Ascending aorta (tissue), 2 donors: ENCODE data around the gene DMD. TPM values are rescaled to one million over a fixed set of nuclear protein-coding genes. Genes with fewer than 3 reads are reported as not detected.

Experiments
- DNase-seq, 2 donors: peaks; one replicate each; pipeline ENCODE4 v3.0.0-alpha.2; 2019; ENCODE audit warnings: low spot score in 2 of 2
- H3K27ac ChIP-seq, 2 donors: fragments of 200-600 bp; sonication (generic); one replicate each; pipeline ENCODE4 v1.5.1; 2016 to 2017; ENCODE audit warnings: mild to moderate bottlenecking in 1 of 2
- H3K27me3 ChIP-seq: fragments of 200-600 bp; sonication (generic); one replicate; pipeline ENCODE4 v1.5.1; 2017
- H3K36me3 ChIP-seq, 2 donors: fragments of 200-600 bp; sonication (generic); one replicate each; pipeline ENCODE4 v1.5.1; 2016
- H3K4me1 ChIP-seq, 2 donors: fragments of 200-600 bp; sonication (generic); one replicate each; pipeline ENCODE4 v1.5.1; 2016 to 2017; ENCODE audit warnings: mild to moderate bottlenecking in 1 of 2
- H3K4me3 ChIP-seq, 2 donors: fragments of 200-600 bp; sonication (generic); one replicate each; pipeline ENCODE4 v1.5.1; 2016 to 2017; ENCODE audit warnings: mild to moderate bottlenecking in 1 of 2
- H3K9me3 ChIP-seq, 2 donors: fragments of 200-600 bp; sonication (generic); one replicate each; pipeline ENCODE4 v1.5.1; 2016
- intact Hi-C: fragments of 100-400 bp; cut with DNase I; formaldehyde crosslinking; loops from one replicate; pipeline ENCODE4 v1.15.1; 2023
- total RNA-seq: library from RNA; depleted of rRNA; stranded (reverse); fragments of >200 nt; gene quantifications from one replicate; pipeline ENCODE4 v1.1.0, GENCODE V29; 2016
- TF ChIP-seq, protein P1 (sequence below), 3 experiments: fragments of 200-600 bp in 2 of 3; fragments of 450-650 bp in 1 of 3; sonication (generic) in 2 of 3; IDR thresholded peaks; one replicate each; pipeline ENCODE4 v1.5.1; 2016 to 2019; ENCODE audit warnings: antibody characterized with exemption in 3 of 3, mild to moderate bottlenecking in 1 of 3, moderate library complexity in 1 of 3

DMD gene
- total RNA-seq, 1 donor from 2014 or later: 40.0 TPM

DNA sequence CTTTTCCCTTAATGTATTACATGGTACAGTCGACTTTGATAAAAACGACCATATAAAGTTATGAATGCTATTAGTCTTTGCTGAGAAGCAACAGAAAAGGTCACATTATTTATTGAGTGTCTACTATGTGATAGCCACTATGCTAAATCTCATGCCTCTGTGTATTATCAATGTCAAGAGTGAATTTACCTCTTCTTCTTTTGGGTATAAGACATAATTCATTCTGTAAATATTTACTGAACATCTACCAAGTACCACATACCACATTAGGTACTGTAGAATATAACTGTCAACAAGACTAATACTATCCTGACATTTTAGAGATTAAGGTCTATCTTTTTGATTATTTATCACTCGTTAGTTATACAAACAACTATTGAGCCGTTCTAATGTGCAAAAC, 1870.8 kb downstream of the DMD start:
- H3K4me3 ChIP-seq: no peak overlapping the region
- H3K27me3 ChIP-seq: no peaks in the 10 kb centered on the region
- H3K9me3 ChIP-seq: no peaks in the 10 kb centered on the region
- no peak for DNase-seq
- intact Hi-C loops: no loop called here
- no peaks in the 10 kb centered on the region for H3K36me3 ChIP-seq
- no peak overlapping the region for H3K27ac ChIP-seq
- TF ChIP-seq, protein P1, sequence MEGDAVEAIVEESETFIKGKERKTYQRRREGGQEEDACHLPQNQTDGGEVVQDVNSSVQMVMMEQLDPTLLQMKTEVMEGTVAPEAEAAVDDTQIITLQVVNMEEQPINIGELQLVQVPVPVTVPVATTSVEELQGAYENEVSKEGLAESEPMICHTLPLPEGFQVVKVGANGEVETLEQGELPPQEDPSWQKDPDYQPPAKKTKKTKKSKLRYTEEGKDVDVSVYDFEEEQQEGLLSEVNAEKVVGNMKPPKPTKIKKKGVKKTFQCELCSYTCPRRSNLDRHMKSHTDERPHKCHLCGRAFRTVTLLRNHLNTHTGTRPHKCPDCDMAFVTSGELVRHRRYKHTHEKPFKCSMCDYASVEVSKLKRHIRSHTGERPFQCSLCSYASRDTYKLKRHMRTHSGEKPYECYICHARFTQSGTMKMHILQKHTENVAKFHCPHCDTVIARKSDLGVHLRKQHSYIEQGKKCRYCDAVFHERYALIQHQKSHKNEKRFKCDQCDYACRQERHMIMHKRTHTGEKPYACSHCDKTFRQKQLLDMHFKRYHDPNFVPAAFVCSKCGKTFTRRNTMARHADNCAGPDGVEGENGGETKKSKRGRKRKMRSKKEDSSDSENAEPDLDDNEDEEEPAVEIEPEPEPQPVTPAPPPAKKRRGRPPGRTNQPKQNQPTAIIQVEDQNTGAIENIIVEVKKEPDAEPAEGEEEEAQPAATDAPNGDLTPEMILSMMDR (IDR thresholded peaks at IDR 0.05): no peak
- no peaks in the 10 kb centered on the region for H3K4me1 ChIP-seq

DNA sequence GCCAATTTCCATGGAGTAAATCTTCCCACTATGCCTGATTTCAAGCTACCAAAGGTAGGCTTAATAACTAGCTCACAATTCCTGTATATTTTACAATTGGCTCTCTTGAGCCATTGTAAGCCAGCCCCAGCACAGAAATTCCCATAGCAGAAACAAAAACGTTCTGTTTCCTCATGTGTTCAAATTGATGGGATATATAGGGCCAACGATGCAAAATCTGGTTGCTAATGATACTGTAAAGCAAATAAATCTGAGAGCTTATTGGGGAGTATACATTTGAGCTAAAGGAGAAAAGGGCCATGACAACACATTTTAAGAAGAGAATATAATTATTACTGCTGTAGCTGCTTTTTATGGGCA, 1872.4 kb downstream of the DMD start:
- no peaks in the 10 kb centered on the region for H3K27me3 ChIP-seq
- no peak for DNase-seq
- TF ChIP-seq, protein P1 (IDR thresholded peaks at IDR 0.05): no peak
- H3K27ac ChIP-seq: no peak overlapping the region
- no peak overlapping the region for H3K4me3 ChIP-seq
- H3K9me3 ChIP-seq: no peaks in the 10 kb centered on the region
- no peaks in the 10 kb centered on the region for H3K4me1 ChIP-seq
- intact Hi-C loops: loop anchor here (10.0 kb wide), 1 partner anchor 114 kb away; no protein-coding TSS in a partner anchor
- no peaks in the 10 kb centered on the region for H3K36me3 ChIP-seq

DNA sequence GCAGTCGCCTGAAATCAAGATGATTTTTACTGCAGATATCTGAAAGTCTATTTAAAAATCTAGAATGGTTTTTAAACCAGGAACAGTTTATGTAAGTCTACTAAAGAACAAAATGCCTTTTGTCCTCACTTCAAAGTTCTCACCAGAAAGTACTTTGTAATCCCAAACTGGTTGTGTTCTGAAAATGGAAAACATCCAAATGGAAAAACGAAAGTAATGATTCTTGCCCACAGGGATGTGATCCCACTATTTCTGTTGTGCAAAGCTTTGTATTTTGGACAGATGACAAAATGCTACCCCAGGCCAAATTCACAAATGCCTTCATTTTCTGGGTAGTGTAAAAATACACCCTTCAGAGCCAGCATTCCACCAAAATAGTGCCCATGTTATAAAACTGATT, 1874.0 kb downstream of the DMD start:
- no peak overlapping the region for H3K4me3 ChIP-seq
- H3K27me3 ChIP-seq: no peaks in the 10 kb centered on the region
- H3K36me3 ChIP-seq: no peaks in the 10 kb centered on the region
- TF ChIP-seq, protein P1 (IDR thresholded peaks at IDR 0.05): no peak
- no peak for DNase-seq
- no peaks in the 10 kb centered on the region for H3K9me3 ChIP-seq
- no peaks in the 10 kb centered on the region for H3K4me1 ChIP-seq
- peak overlapping the region; percentile 54 to 56 for H3K27ac ChIP-seq
- intact Hi-C loops: loop anchor here (10.0 kb wide), 1 partner anchor 113 kb away; no protein-coding TSS in a partner anchor

DNA sequence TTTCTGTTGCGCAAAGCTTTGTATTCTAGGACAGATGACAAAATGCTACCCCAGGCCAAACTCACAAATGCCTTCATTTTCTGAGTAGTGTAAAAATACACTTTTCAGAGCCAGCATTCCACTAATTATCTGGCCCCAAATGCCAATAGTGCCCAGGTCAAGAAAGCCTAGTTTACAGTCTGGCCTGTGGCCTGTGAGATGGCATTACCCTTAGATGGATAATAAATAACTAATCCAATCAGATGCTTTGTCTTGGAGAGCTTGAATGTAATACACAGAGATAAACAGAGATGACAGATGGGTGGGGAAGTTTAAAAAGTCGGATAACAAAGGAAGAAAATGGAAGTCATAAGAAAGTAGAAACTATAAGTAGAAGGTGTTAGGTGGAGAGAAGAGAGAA, 1874.9 kb downstream of the DMD start:
- Histone ChIP-seq H3K36me3 (no peaks in the 10 kb centered on the region), H3K9me3 (no peaks in the 10 kb centered on the region), H3K4me3 (no peak overlapping the region), H3K27ac (no peak overlapping the region), H3K27me3 (no peaks in the 10 kb centered on the region), H3K4me1 (no peaks in the 10 kb centered on the region)
- intact Hi-C loops: loop anchor here (10.0 kb wide), 1 partner anchor 112 kb away; no protein-coding TSS in a partner anchor
- no peak for DNase-seq
- TF ChIP-seq, protein P1 (IDR thresholded peaks at IDR 0.05): no peak

DNA sequence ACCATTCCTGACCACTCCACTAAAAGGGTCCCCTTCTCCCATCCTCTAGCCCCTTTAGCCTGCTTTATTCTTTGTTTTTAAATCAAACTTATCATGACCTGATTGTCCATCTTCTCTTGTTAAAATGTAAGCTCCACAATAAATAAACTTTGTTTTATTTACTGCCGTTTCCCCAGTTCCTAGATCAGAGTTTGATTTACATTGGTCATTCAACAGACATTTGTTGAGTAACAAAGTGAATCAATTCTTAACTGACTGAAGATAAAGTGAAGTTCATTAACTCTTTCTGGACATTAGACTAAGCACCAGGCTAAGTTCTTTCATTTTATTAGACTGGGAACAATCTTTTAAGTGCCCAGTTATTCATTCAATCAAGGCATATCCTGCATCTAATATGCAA, 1876.4 kb downstream of the DMD start:
- intact Hi-C loops: loop anchor here (10.0 kb wide), 1 partner anchor 110 kb away; no protein-coding TSS in a partner anchor
- TF ChIP-seq, protein P1 (IDR thresholded peaks at IDR 0.05): no peak

More for the DNA sequence above, 1876.4 kb downstream of the DMD start:
- no peaks in the 10 kb centered on the region for H3K9me3 ChIP-seq
- H3K27ac ChIP-seq: no peak overlapping the region
- no peak for DNase-seq
- H3K4me1 ChIP-seq: no peaks in the 10 kb centered on the region
- no peaks in the 10 kb centered on the region for H3K27me3 ChIP-seq
- no peak overlapping the region for H3K4me3 ChIP-seq
- H3K36me3 ChIP-seq: no peaks in the 10 kb centered on the region
